ENCODE data around the gene NKX2-4. TPM values are rescaled to one million over a fixed set of nuclear protein-coding genes. Genes with fewer than 3 reads are reported as not detected.
A peak's percentile ranks its signal among the peaks of the same experiment; 100 is the strongest.
"Not testable (repeated sequence)": the region's sequence is repeated elsewhere in the genome, so short reads cannot be mapped to it uniquely, and the experiment has no call there.

Gene NKX2-4
- polyA plus RNA-seq, 3 donors: not detected

DNA sequence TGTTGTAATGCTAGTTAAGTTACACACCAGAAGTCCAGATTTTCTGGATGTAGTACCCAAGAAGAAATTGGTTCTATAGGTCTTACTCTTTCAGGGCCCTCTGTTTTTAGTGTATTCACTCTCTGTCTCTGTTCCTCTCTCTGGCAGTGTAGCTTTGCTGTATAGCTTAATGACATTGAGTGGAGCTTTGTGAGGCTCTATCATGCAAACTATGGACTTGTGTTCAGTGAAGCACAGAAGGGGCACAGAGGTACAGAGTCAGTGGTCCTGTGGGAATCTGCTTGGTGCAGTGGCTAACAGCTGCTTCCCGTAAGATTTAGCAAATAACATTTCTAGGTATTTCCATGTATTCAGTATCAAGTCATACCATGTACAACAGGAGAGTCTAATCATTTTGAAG, 26.1 kb downstream of the NKX2-4 start:
- intact Hi-C loops (cut with micrococcal nuclease): no loop called here
- Histone ChIP-seq H3K36me3 (replicated peaks in 1 of 2; ENCODE audit: control insufficient read depth in 1 of 2, insufficient read depth in 2 of 2, low read length in 2 of 2) (peaks cover 66 to 79% of the 10 kb centered on the region in 2 donors), H3K27ac (ENCODE audit: low read depth in 1 of 2, low read length in 2 of 2) (no peak overlapping the region), H4K20me1 (ENCODE audit: insufficient read depth, low read length) (peaks cover 85% of the 10 kb centered on the region), H2AFZ (ENCODE audit: insufficient read depth, low read depth, low read length, poor library complexity, severe bottlenecking) (no peak overlapping the region), H3K79me2 (ENCODE audit: insufficient read depth, low read length) (peaks cover 13% of the 10 kb centered on the region), H3K9ac (ENCODE audit: insufficient read depth, low read length, poor library complexity, severe bottlenecking) (no peak overlapping the region), H3K4me2 (replicated peaks; ENCODE audit: extremely low read depth, low read length, poor library complexity, severe bottlenecking) (no peak overlapping the region), H3K27me3 (ENCODE audit: control insufficient read depth in 2 of 2, insufficient read depth in 2 of 2, low read length in 2 of 2) (no peaks in the 10 kb centered on the region), H3K9me3 (replicated peaks in 1 of 2; ENCODE audit: control insufficient read depth in 1 of 2, insufficient read depth in 1 of 2, low read length in 2 of 2) (no peaks in the 10 kb centered on the region), H3K4me3 (replicated peaks in 1 of 3; ENCODE audit: low read depth in 2 of 3, low read length in 3 of 3) (no peak overlapping the region), H3K4me1 (ENCODE audit: control insufficient read depth in 1 of 2, insufficient read depth in 2 of 2, low read length in 2 of 2) (no peaks in the 10 kb centered on the region)
- Mint-ChIP-seq H3K27ac (no peak overlapping the region), H3K4me3 (no peak overlapping the region), H3K9me3 (no peaks in the 10 kb centered on the region), H3K4me1 (no peaks in the 10 kb centered on the region), H3K36me3 (peaks cover 67 to 82% of the 10 kb centered on the region in 2 donors), H3K27me3 (ENCODE audit: low read depth in 3 of 3) (no peaks in the 10 kb centered on the region)
- no CpG with 5 or more reads among the region's 1 CpG for WGBS (ENCODE audit: insufficient coverage)
- TF ChIP-seq, protein P1, sequence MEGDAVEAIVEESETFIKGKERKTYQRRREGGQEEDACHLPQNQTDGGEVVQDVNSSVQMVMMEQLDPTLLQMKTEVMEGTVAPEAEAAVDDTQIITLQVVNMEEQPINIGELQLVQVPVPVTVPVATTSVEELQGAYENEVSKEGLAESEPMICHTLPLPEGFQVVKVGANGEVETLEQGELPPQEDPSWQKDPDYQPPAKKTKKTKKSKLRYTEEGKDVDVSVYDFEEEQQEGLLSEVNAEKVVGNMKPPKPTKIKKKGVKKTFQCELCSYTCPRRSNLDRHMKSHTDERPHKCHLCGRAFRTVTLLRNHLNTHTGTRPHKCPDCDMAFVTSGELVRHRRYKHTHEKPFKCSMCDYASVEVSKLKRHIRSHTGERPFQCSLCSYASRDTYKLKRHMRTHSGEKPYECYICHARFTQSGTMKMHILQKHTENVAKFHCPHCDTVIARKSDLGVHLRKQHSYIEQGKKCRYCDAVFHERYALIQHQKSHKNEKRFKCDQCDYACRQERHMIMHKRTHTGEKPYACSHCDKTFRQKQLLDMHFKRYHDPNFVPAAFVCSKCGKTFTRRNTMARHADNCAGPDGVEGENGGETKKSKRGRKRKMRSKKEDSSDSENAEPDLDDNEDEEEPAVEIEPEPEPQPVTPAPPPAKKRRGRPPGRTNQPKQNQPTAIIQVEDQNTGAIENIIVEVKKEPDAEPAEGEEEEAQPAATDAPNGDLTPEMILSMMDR (IDR thresholded peaks at IDR 0.05): no peak
- no peak for DNase-seq

DNA sequence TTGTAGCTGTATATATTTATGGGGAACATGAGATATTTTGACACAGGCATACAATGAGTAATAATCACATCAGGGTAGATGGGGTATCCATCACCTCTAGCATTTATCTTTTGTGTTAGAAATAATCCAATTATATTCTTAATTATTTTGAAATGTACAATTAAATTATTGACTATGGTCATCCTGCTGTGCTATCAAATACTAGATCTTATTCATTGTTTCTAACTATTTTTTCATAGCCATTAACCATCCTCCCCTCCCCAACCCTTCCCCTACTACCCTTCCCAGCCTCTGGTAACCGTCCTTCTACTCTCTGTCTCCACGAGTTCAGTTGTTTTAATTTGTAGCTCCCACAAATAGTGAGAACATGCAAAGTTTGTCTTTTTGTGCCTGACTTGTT, 28.5 kb downstream of the NKX2-4 start:
- no peaks in the 10 kb centered on the region for H3K4me1 Mint-ChIP-seq
- H3K4me2 ChIP-seq (replicated peaks; ENCODE audit: extremely low read depth, low read length, poor library complexity, severe bottlenecking): no peak overlapping the region
- no peak overlapping the region for H3K27ac Mint-ChIP-seq
- H3K4me3 Mint-ChIP-seq: no peak overlapping the region
- no peaks in the 10 kb centered on the region for H3K4me1 ChIP-seq (ENCODE audit: control insufficient read depth in 1 of 2, insufficient read depth in 2 of 2, low read length in 2 of 2)
- no peak for DNase-seq
- H3K27me3 ChIP-seq (ENCODE audit: control insufficient read depth in 2 of 2, insufficient read depth in 2 of 2, low read length in 2 of 2): no peaks in the 10 kb centered on the region
- H3K9ac ChIP-seq (ENCODE audit: insufficient read depth, low read length, poor library complexity, severe bottlenecking): no peak overlapping the region
- H3K4me3 ChIP-seq (replicated peaks in 1 of 3; ENCODE audit: low read depth in 2 of 3, low read length in 3 of 3): no peak overlapping the region
- H3K27ac ChIP-seq (ENCODE audit: low read depth in 1 of 2, low read length in 2 of 2): no peak overlapping the region
- H3K27me3 Mint-ChIP-seq (ENCODE audit: low read depth in 3 of 3): no peaks in the 10 kb centered on the region
- 80% methylated on average over 2 of the region's 2 CpGs for WGBS (ENCODE audit: insufficient coverage)
- H3K9me3 Mint-ChIP-seq: no peaks in the 10 kb centered on the region
- H3K9me3 ChIP-seq (replicated peaks in 1 of 2; ENCODE audit: control insufficient read depth in 1 of 2, insufficient read depth in 1 of 2, low read length in 2 of 2): no peaks in the 10 kb centered on the region
- H4K20me1 ChIP-seq (ENCODE audit: insufficient read depth, low read length): peaks cover 65% of the 10 kb centered on the region
- peaks cover 72 to 95% of the 10 kb centered on the region in 2 donors for H3K36me3 ChIP-seq (replicated peaks in 1 of 2; ENCODE audit: control insufficient read depth in 1 of 2, insufficient read depth in 2 of 2, low read length in 2 of 2)
- peaks cover 12% of the 10 kb centered on the region for H3K79me2 ChIP-seq (ENCODE audit: insufficient read depth, low read length)
- peaks cover 69 to 82% of the 10 kb centered on the region in 2 donors for H3K36me3 Mint-ChIP-seq
- no peak overlapping the region for H2AFZ ChIP-seq (ENCODE audit: insufficient read depth, low read depth, low read length, poor library complexity, severe bottlenecking)
- intact Hi-C loops (cut with micrococcal nuclease): no loop called here
- TF ChIP-seq, protein P1 (IDR thresholded peaks at IDR 0.05): no peak

DNA sequence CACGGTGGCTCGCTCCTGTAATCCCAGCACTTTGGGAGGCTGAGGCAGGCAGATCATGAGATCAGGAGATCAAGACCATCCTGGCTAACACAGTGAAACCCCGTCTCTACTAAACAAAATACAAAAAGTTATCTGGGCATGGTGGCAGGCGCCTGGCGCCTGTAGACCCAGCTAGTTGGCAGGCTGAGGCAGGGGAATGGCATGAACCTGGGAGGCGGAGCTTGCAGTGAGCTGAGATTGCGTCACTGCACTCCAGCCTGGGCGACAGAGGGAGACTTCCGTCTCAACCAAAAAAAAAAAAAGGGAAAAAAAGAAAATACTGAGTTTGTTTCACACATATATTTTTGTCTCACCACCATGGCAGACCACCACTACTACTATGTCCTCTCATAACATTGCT, 31.1 kb downstream of the NKX2-4 start:
- intact Hi-C loops (cut with micrococcal nuclease); H3K4me2 ChIP-seq (replicated peaks; ENCODE audit: extremely low read depth, low read length, poor library complexity, severe bottlenecking); H2AFZ ChIP-seq (ENCODE audit: insufficient read depth, low read depth, low read length, poor library complexity, severe bottlenecking); H3K4me1 ChIP-seq (ENCODE audit: control insufficient read depth in 1 of 2, insufficient read depth in 2 of 2, low read length in 2 of 2); H3K27me3 ChIP-seq (ENCODE audit: control insufficient read depth in 2 of 2, insufficient read depth in 2 of 2, low read length in 2 of 2); H3K27me3 Mint-ChIP-seq (ENCODE audit: low read depth in 3 of 3); H3K79me2 ChIP-seq (ENCODE audit: insufficient read depth, low read length); H3K4me1 Mint-ChIP-seq; H3K9ac ChIP-seq (ENCODE audit: insufficient read depth, low read length, poor library complexity, severe bottlenecking); H3K9me3 Mint-ChIP-seq; H3K9me3 ChIP-seq (replicated peaks in 1 of 2; ENCODE audit: control insufficient read depth in 1 of 2, insufficient read depth in 1 of 2, low read length in 2 of 2); H3K27ac ChIP-seq (ENCODE audit: low read depth in 1 of 2, low read length in 2 of 2); DNase-seq; H3K4me3 Mint-ChIP-seq; H3K4me3 ChIP-seq (replicated peaks in 1 of 3; ENCODE audit: low read depth in 2 of 3, low read length in 3 of 3): not testable (repeated sequence)
- H4K20me1 ChIP-seq (ENCODE audit: insufficient read depth, low read length): peaks cover 62% of the 10 kb centered on the region
- WGBS (ENCODE audit: insufficient coverage): 50% methylated on average over 2 of the region's 9 CpGs
- H3K36me3 ChIP-seq (replicated peaks in 1 of 2; ENCODE audit: control insufficient read depth in 1 of 2, insufficient read depth in 2 of 2, low read length in 2 of 2): peaks cover 74 to 91% of the 10 kb centered on the region in 2 donors
- peak overlapping the region in 4 of 7 donors; percentile 4 to 78 (median 40) for H3K27ac Mint-ChIP-seq
- peaks cover 73 to 85% of the 10 kb centered on the region in 2 donors for H3K36me3 Mint-ChIP-seq

Measured in CD14-positive monocyte (primary cell).